Sigmoid colon (tissue), 7 donors: Measurements from ENCODE around the gene ITGA11. TPM values are rescaled to one million over a fixed set of nuclear protein-coding genes. Genes with fewer than 3 reads are reported as not detected.
A peak's percentile ranks its signal among the peaks of the same experiment; 100 is the strongest.

Source experiments
- DNase-seq: peaks from one replicate; pipeline ENCODE4 v3.0.0-alpha.2; 2019
- H3K27ac ChIP-seq, 4 donors: fragments of 200-600 bp; sonication (generic); one replicate each; pipeline ENCODE4 v1.5.1; 2016 to 2019; ENCODE audit warnings: mild to moderate bottlenecking in 1 of 4
- H3K27me3 ChIP-seq, 3 donors: fragments of 200-600 bp; sonication (generic); one replicate each; pipeline ENCODE4 v1.5.1; 2019; ENCODE audit warnings: mild to moderate bottlenecking in 1 of 3
- H3K36me3 ChIP-seq, 4 donors: fragments of 200-600 bp; sonication (generic); one replicate each; pipeline ENCODE4 v1.5.1; 2016 to 2019
- H3K4me1 ChIP-seq, 4 donors: fragments of 200-600 bp; sonication (generic); one replicate each; pipeline ENCODE4 v1.5.1; 2017 to 2019
- H3K4me3 ChIP-seq, 4 donors: fragments of 200-600 bp; sonication (generic); one replicate each; pipeline ENCODE4 v1.5.1; 2017 to 2019; ENCODE audit warnings: mild to moderate bottlenecking in 2 of 4, moderate library complexity in 1 of 4
- H3K9me3 ChIP-seq, 4 donors: fragments of 200-600 bp in 3 of 4; sonication (generic) in 3 of 4; one replicate each; pipeline versions ENCODE4 v1.5.1 to v1.6.1; 2013 to 2019
- EP300 ChIP-seq, 4 donors: sonication (generic); formaldehyde crosslinking; IDR thresholded peaks; one replicate each; pipeline ENCODE4 v1.6.1; 2017; ENCODE audit warnings: antibody characterized with exemption in 4 of 4
- POLR2A ChIP-seq, 2 donors: fragments of 450-650 bp; IDR thresholded peaks; one replicate each; pipeline ENCODE4 v1.6.1; 2016; ENCODE audit warnings: antibody characterized with exemption in 2 of 2, mild to moderate bottlenecking in 2 of 2, moderate library complexity in 2 of 2
- POLR2AphosphoS5 ChIP-seq, 4 donors: sonication (generic); formaldehyde crosslinking; IDR thresholded peaks; one replicate each; pipeline ENCODE4 v1.6.1; 2017; ENCODE audit warnings: antibody characterized with exemption in 4 of 4
- WGBS, 2 donors: extraction: QIAGEN DNeasy Blood & Tissue Kit; methylation state at CpG; one replicate each; pipeline ENCODE4 v1.1.7; 2013; 5-methylcytosine and 5-hydroxymethylcytosine counted together
- intact Hi-C: fragments of 100-400 bp; cut with DNase I; formaldehyde crosslinking; loops from one replicate; pipeline ENCODE4 v1.15.1; 2023
- polyA plus RNA-seq, 3 donors: library from polyadenylated mRNA; stranded (reverse); fragments of 200-250 nt; gene quantifications; one replicate each; pipeline ENCODE4 v1.2.3, GENCODE V29; 2013
- total RNA-seq, 4 donors: library from RNA; depleted of rRNA; stranded (reverse); fragments of >200 nt; gene quantifications; one replicate each; pipeline ENCODE4 v1.1.0, GENCODE V29; 2016
- TF ChIP-seq, protein P1 (sequence below), 4 experiments: fragments of 450-650 bp in 3 of 4; fragments of 200-600 bp in 1 of 4; IDR thresholded peaks; one replicate each; pipeline ENCODE4 v1.5.1; 2016 to 2019; ENCODE audit warnings: antibody characterized with exemption in 4 of 4, mild to moderate bottlenecking in 3 of 4, moderate library complexity in 2 of 4
- donor health status: healthy with polysubstance abuse.
- donor health status: Bipolar disorder and iron deficiency.
- donor health status: healthy.

Gene ITGA11
- total and polyA plus RNA-seq, 7 donors, result 0.71 to 6.1 (median 1.2) TPM

DNA sequence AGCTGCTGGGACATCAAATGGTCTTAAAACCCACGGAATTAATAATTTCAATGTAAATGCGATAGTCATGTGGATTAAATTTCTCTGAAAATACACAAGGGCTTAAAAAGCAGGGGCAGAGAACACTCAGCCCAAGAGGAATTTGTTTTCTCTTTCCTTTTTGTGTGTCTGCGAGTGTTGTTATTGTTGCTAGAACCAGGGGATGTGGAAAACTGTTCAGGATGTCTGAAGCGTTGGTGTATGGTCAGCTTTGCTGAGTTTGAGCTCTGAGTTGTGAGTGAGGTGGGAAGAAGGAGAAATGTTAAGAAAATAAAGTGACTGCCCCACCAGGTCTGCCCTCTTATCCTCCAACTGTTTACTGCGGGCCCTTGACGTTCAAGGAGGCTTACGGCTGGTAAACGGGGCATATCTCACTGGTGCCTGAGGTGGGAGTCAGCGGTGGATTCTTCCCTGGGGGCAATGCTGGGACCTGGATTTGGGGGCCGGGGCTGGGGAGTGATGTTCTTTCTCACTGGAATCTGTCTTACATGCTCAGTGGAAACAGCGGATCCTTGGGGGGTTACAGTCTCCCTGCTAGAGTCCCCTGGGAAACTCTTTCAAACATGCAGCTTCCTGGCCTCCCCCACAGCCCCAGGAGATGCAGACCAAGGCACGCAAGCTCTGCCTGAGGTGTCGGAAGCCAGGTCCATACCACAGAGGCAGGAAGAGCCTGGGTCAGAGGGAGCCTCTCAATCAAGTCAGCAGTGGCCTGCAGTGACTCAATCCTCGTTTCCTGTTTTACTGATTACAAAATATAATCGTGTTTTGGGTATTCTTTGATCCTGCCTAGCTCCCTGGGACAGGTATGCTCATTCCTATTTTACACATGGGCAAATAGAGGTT, 41.8 kb downstream of the ITGA11 start:
- H3K27me3 ChIP-seq, result peaks cover 0 to 16% (median 0%) of the 10 kb centered on the region in 3 donors
- TF ChIP-seq POLR2A (IDR thresholded peaks at IDR 0.05) (no peak), EP300 (IDR thresholded peaks at IDR 0.05) (no peak), POLR2AphosphoS5 (IDR thresholded peaks at IDR 0.05) (no peak)
- TF ChIP-seq, protein P1, sequence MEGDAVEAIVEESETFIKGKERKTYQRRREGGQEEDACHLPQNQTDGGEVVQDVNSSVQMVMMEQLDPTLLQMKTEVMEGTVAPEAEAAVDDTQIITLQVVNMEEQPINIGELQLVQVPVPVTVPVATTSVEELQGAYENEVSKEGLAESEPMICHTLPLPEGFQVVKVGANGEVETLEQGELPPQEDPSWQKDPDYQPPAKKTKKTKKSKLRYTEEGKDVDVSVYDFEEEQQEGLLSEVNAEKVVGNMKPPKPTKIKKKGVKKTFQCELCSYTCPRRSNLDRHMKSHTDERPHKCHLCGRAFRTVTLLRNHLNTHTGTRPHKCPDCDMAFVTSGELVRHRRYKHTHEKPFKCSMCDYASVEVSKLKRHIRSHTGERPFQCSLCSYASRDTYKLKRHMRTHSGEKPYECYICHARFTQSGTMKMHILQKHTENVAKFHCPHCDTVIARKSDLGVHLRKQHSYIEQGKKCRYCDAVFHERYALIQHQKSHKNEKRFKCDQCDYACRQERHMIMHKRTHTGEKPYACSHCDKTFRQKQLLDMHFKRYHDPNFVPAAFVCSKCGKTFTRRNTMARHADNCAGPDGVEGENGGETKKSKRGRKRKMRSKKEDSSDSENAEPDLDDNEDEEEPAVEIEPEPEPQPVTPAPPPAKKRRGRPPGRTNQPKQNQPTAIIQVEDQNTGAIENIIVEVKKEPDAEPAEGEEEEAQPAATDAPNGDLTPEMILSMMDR (IDR thresholded peaks at IDR 0.05), result no peak
- no peaks in the 10 kb centered on the region for H3K4me1 ChIP-seq
- no peaks in the 10 kb centered on the region for H3K36me3 ChIP-seq
- peak; percentile 45 for DNase-seq
- H3K27ac ChIP-seq, result no peak overlapping the region
- intact Hi-C loops, result no loop called here
- H3K9me3 ChIP-seq, result peaks cover 0 to 6% (median 2%) of the 10 kb centered on the region in 4 donors
- 67 to 77% methylated on average over 15 of the region's 15 CpGs for WGBS, 2 donors
- no peak overlapping the region for H3K4me3 ChIP-seq

DNA sequence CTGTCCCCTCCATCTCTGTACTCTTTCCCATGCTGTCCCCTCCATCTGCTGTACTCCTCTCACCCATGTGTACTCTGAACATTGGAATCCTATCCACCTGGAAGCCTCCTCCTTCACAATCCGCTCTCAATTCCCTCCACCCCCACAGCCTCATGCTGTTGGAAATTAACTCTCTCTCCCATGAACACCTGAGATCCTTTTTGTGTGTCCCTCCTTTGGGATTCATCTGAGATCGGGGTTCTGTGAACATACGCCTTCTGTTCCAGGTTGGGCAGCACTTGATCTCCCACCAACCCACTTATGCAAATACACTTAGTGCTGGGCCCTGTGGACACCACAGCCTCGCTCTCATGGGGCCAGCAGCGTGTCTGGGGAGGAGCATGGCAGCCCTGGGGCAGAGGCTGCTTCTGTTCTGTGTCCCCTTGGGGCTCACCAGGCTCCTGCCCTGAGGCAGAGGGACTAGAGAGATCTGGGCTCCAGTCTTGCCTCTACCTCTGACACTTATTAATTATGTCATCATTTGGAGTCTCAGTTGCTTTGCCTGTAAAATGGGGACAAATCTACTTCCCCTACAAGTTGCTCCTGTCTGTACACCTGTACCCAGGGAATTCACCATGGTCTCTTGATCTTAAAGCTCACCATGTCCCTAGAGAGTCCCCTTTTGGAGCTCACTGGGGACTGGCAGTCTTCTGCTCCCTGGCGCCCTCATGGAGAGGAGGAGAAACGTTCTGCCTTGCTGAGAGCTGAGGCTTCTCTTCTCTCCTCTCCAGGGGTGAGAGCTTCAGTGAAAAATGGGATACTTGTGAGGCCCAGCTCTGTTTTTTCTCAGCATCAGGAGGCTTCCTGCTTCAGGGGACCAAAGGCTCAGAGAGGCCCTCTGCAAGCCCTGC, 42.7 kb downstream of the ITGA11 start:
- H3K27ac ChIP-seq, result no peak overlapping the region
- peak; percentile 18 for DNase-seq
- TF ChIP-seq, protein P1 (IDR thresholded peaks at IDR 0.05), result no peak
- no peak for TF ChIP-seq POLR2A (IDR thresholded peaks at IDR 0.05)
- H3K36me3 ChIP-seq, result no peaks in the 10 kb centered on the region
- H3K27me3 ChIP-seq, result peaks cover 0 to 16% (median 0%) of the 10 kb centered on the region in 3 donors
- intact Hi-C loops, result no loop called here
- no peak overlapping the region for H3K4me3 ChIP-seq
- peaks cover 0 to 6% (median 3%) of the 10 kb centered on the region in 4 donors for H3K4me1 ChIP-seq
- peaks cover 0 to 5% (median 2%) of the 10 kb centered on the region in 4 donors for H3K9me3 ChIP-seq
- WGBS, 2 donors, result 76 to 77% methylated on average over 7 of the region's 7 CpGs

DNA sequence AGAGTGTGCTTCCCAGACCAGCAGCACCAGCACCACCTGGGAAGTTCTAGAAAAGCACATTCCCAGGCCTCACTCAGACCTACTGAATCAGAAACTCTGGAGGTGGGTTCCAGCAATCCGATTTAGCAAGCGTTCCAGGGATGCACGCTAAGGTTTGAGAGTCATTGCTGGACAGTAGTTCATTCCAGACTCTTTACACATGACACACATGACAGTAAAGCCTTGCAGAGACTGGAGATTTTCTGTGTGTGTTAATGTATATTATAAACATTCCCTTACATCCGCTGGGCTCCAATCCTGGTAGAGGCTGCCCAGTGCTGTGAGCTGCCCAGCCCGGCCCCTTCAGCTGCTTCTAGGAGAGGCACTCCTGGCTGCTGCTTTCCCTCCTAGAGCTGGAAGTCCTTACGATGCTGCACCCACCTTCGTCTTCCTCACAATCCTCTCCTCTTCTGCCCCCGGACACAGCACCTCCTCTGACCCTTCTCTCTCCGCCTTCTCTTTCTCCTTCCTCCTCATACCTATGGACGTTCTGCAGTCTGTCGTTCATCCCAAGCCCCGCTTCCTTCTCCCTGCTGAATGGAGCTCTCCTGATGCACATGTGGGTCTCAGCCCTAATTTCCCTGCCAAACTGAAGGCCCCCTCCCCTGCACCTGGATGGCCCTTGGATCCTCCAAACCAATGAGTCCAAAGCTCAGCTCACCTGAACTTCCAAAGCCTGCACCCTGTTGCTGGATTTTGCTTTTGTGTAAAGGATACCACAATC, 44.4 kb downstream of the ITGA11 start:
- TF ChIP-seq POLR2A (IDR thresholded peaks at IDR 0.05) (no peak), POLR2AphosphoS5 (IDR thresholded peaks at IDR 0.05) (no peak), EP300 (IDR thresholded peaks at IDR 0.05) (no peak)
- TF ChIP-seq, protein P1 (IDR thresholded peaks at IDR 0.05), result no peak
- Histone ChIP-seq H3K27me3 (peaks cover 0 to 16% (median 0%) of the 10 kb centered on the region in 3 donors), H3K9me3 (peaks cover 0 to 3% (median under 1%) of the 10 kb centered on the region in 4 donors), H3K27ac (no peak overlapping the region), H3K36me3 (no peaks in the 10 kb centered on the region), H3K4me1 (peaks cover 0 to 14% (median 5%) of the 10 kb centered on the region in 4 donors), H3K4me3 (no peak overlapping the region)
- DNase-seq, result peak; percentile 33
- 82 to 83% methylated on average over 12 of the region's 12 CpGs for WGBS, 2 donors
- intact Hi-C loops, result no loop called here

DNA sequence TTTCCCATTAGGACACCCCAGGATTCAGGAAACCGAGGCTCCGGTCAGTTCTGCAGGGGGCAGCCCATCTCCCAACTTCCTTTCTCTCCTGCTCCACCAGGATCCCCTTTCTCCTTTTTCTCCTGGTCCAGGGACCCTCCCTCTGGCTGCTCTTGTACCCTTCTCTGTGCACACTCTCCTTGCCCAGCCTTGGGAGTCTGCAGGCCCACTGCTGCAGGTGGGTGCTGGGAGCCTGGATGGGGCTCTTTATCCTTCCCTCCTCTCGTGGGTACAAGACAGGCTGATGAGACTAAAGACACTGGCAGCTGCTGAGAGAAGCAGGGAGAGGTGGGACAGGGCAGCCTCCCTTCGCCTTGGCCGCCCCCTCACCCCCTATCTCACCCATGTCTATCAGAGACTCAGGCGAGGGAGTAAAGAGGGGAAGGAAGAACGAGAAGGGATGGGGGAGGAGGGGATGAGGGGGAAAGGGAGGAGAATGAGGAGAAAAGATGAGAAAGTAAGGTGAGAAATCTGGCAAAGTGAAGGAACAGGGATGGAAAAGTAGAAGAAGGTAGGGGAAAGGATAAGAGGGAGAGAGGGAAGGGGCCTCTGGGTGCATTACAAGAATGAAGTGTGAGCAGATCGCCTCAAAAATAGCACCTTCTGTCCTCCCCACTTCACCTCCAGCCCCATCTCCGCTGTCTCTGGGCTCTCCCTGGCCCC, 45.2 kb downstream of the ITGA11 start:
- TF ChIP-seq, protein P1 (IDR thresholded peaks at IDR 0.05), result no peak
- no peak for TF ChIP-seq POLR2AphosphoS5 (IDR thresholded peaks at IDR 0.05)
- no peak for TF ChIP-seq POLR2A (IDR thresholded peaks at IDR 0.05)
- TF ChIP-seq EP300 (IDR thresholded peaks at IDR 0.05), result no peak
- H3K9me3 ChIP-seq, result no peaks in the 10 kb centered on the region
- DNase-seq, result no peak
- intact Hi-C loops, result no loop called here
- peaks cover 0 to 16% (median 0%) of the 10 kb centered on the region in 3 donors for H3K27me3 ChIP-seq
- H3K4me3 ChIP-seq, result no peak overlapping the region
- peaks cover 0 to 14% (median 5%) of the 10 kb centered on the region in 4 donors for H3K4me1 ChIP-seq
- WGBS, 2 donors, result 71 to 88% methylated on average over 9 of the region's 9 CpGs
- no peaks in the 10 kb centered on the region for H3K36me3 ChIP-seq
- no peak overlapping the region for H3K27ac ChIP-seq
